ENCODE measurements around the gene HRH1. TPM values are rescaled to one million over a fixed set of nuclear protein-coding genes. Genes with fewer than 3 reads are reported as not detected.
A peak's percentile ranks its signal among the peaks of the same experiment; 100 is the strongest.

Gene HRH1
- total and polyA plus RNA-seq, 7 experiments from 2014 or later: 0.17 to 1.1 TPM; not detected in 5

DNA sequence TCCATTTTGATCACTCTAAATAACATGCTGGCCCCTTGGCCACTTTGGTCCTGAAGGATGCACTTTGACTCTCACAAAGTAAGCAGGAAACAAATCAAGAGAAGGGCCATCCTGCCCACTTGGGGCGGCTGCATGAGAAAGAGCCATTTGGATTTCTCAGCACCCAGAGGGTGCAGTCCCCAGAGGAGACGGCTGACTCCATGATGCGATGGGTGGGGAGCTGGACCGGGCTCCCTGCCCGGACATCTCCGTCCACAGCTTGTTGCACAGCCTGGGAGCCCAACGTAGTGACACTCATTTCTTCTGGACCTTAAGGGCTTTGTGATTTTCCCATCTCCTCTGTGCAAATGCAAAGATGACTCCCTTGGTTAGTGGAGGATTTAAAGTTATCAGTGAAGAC is 4.0 kb upstream of the HRH1 start:
- no peak for DNase-seq
- no peaks in the 10 kb centered on the region for H3K4me1 ChIP-seq (ENCODE audit: control insufficient read depth in 2 of 2, insufficient read depth in 2 of 2, low read length in 2 of 2)
- H3K9me3 Mint-ChIP-seq: peaks cover 0 to 4% (median 0%) of the 10 kb centered on the region in 11 donors
- peaks cover 0 to 11% (median 4%) of the 10 kb centered on the region in 7 donors for H3K4me1 Mint-ChIP-seq
- ChIA-PET POLR2A (no interaction called here), CTCF (no interaction called here)
- no peaks in the 10 kb centered on the region for H3K9me3 ChIP-seq (ENCODE audit: control insufficient read depth in 2 of 3, low read length in 3 of 3)
- H3K27ac ChIP-seq (ENCODE audit: low read depth, low read length): no peak overlapping the region
- no peak overlapping the region for H3K27ac Mint-ChIP-seq
- H3K4me3 ChIP-seq (ENCODE audit: low read length): no peak overlapping the region
- peaks cover 35 to 82% (median 45%) of the 10 kb centered on the region in 5 donors for H3K27me3 Mint-ChIP-seq
- no peaks in the 10 kb centered on the region for H3K36me3 Mint-ChIP-seq
- intact Hi-C loops (cut with micrococcal nuclease): no loop called here
- H3K4me3 Mint-ChIP-seq: no peak overlapping the region
- H3K36me3 ChIP-seq (ENCODE audit: control insufficient read depth in 2 of 3, insufficient read depth in 3 of 3, low read length in 3 of 3): no peaks in the 10 kb centered on the region
- ATAC-seq: no peak
- no peaks in the 10 kb centered on the region for H3K27me3 ChIP-seq (ENCODE audit: control insufficient read depth in 2 of 2, insufficient read depth in 2 of 2, low read length in 2 of 2)

DNA sequence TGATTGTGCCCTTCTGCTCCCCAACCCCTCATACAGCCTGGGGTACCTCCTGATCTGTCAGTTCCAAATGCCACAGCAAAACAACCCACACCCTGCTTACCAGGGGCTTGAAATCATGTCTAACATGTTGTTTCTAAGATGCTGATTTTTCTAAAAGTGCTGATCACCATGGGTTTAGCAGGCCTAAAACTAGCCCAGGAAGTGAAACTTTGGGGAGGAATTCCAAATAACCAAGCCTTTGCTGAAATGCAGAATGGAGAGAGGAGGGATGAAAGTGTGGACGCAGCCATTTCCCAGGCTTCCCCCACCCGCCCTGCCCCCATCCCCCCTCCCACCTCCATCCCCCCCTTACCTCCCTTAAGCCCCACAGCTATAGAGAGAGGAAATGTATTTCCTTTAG is 2.0 kb upstream of the HRH1 start:
- H3K9me3 Mint-ChIP-seq: peaks cover 0 to 4% (median 0%) of the 10 kb centered on the region in 11 donors
- peaks cover 0 to 14% (median 7%) of the 10 kb centered on the region in 7 donors for H3K4me1 Mint-ChIP-seq
- no peak overlapping the region for H3K27ac Mint-ChIP-seq
- H3K4me3 Mint-ChIP-seq: peak overlapping the region in 1 of 10 donors; percentile 43
- no peak for ATAC-seq
- peaks cover 52 to 84% (median 61%) of the 10 kb centered on the region in 5 donors for H3K27me3 Mint-ChIP-seq
- no peaks in the 10 kb centered on the region for H3K4me1 ChIP-seq (ENCODE audit: control insufficient read depth in 2 of 2, insufficient read depth in 2 of 2, low read length in 2 of 2)
- H3K36me3 ChIP-seq (ENCODE audit: control insufficient read depth in 2 of 3, insufficient read depth in 3 of 3, low read length in 3 of 3): no peaks in the 10 kb centered on the region
- H3K4me3 ChIP-seq (ENCODE audit: low read length): no peak overlapping the region
- H3K27me3 ChIP-seq (ENCODE audit: control insufficient read depth in 2 of 2, insufficient read depth in 2 of 2, low read length in 2 of 2): no peaks in the 10 kb centered on the region
- H3K9me3 ChIP-seq (ENCODE audit: control insufficient read depth in 2 of 3, low read length in 3 of 3): no peaks in the 10 kb centered on the region
- peaks cover 0 to 4% (median 0%) of the 10 kb centered on the region in 5 donors for H3K36me3 Mint-ChIP-seq
- POLR2A ChIA-PET: no interaction called here
- H3K27ac ChIP-seq (ENCODE audit: low read depth, low read length): no peak overlapping the region
- intact Hi-C loops (cut with micrococcal nuclease): no loop called here
- DNase-seq: no peak
- CTCF ChIA-PET: no interaction called here

DNA sequence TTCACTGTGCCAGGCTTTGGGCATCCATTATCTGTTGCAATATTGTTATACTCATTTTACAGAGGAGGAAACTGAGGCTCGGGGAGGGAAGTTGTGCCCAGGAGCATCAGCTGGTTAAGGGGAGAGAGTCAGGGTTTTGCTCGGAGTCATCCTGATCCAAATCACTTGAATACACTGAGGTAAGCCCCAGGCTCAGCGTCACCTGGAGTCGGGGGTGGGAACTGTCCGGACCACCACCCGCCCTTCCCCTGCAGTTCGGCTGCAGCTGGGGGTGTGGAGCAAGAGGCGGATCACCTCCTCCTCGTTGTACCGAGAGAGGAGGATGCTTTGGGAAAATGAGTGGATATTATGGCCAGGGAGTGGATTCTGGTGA is 646 bp downstream of the HRH1 start:
- no peak overlapping the region for H3K27ac ChIP-seq (ENCODE audit: low read depth, low read length)
- ChIA-PET POLR2A (no interaction called here), CTCF (no interaction called here)
- H3K4me3 Mint-ChIP-seq: peak overlapping the region in 5 of 10 donors; percentile 3 to 57 (median 44)
- no peak for DNase-seq
- H3K27ac Mint-ChIP-seq: no peak overlapping the region
- H3K36me3 ChIP-seq (ENCODE audit: control insufficient read depth in 2 of 3, insufficient read depth in 3 of 3, low read length in 3 of 3): no peaks in the 10 kb centered on the region
- H3K4me1 ChIP-seq (ENCODE audit: control insufficient read depth in 2 of 2, insufficient read depth in 2 of 2, low read length in 2 of 2): no peaks in the 10 kb centered on the region
- no peak overlapping the region for H3K4me3 ChIP-seq (ENCODE audit: low read length)
- intact Hi-C loops (cut with micrococcal nuclease): loop anchor here in 1 of 2 donors (1.0 kb wide), 1 partner anchor 180 kb away; no protein-coding TSS in a partner anchor
- ATAC-seq: no peak
- H3K4me1 Mint-ChIP-seq: peaks cover 0 to 14% (median 7%) of the 10 kb centered on the region in 7 donors
- no peaks in the 10 kb centered on the region for H3K9me3 ChIP-seq (ENCODE audit: control insufficient read depth in 2 of 3, low read length in 3 of 3)
- H3K27me3 Mint-ChIP-seq: peaks cover 46 to 87% (median 59%) of the 10 kb centered on the region in 5 donors
- no peaks in the 10 kb centered on the region for H3K27me3 ChIP-seq (ENCODE audit: control insufficient read depth in 2 of 2, insufficient read depth in 2 of 2, low read length in 2 of 2)
- H3K36me3 Mint-ChIP-seq: peaks cover 0 to 4% (median 0%) of the 10 kb centered on the region in 5 donors
- H3K9me3 Mint-ChIP-seq: peaks cover 0 to 2% (median 0%) of the 10 kb centered on the region in 11 donors

DNA sequence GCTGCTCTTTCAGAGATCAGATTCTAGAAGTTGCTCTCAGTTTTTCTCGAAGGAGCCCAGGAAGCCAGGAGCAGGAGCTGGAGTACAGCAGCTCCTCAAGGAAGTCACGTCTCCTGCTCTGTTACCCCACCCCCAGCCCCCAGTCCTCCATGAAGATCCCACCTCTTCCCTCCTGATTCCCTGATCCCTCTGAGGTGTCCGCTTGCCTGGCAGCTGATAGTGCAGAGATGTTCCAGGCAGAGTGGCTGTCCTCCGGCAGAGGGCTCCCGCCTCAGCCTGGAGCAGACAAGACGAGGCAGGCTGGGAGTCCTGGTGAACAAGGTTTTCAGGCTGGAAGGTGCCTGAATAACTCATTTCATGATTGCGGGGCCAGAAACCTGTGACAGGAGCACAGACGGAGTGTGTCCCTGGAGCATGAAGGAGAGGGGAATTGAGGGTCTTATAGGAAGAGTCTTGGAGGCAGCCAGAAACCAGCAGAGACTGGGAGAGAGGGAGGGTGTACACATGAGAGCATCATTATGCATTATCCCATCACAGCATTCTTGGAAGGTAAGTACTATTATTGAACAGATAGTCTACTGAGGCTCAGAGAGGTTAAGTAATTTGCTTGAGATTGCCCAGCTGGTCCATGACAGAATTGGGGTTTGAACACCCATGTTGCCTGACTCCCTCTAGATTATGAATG is 1.2 kb downstream of the HRH1 start:
- peak overlapping the region in 3 of 10 donors; percentile 1 to 57 (median 42) for H3K4me3 Mint-ChIP-seq
- peaks cover 0 to 4% (median 0%) of the 10 kb centered on the region in 5 donors for H3K36me3 Mint-ChIP-seq
- ChIA-PET CTCF (no interaction called here), POLR2A (no interaction called here)
- Histone ChIP-seq H3K27ac (ENCODE audit: low read depth, low read length) (no peak overlapping the region), H3K4me1 (ENCODE audit: control insufficient read depth in 2 of 2, insufficient read depth in 2 of 2, low read length in 2 of 2) (no peaks in the 10 kb centered on the region), H3K36me3 (ENCODE audit: control insufficient read depth in 2 of 3, insufficient read depth in 3 of 3, low read length in 3 of 3) (no peaks in the 10 kb centered on the region), H3K27me3 (ENCODE audit: control insufficient read depth in 2 of 2, insufficient read depth in 2 of 2, low read length in 2 of 2) (no peaks in the 10 kb centered on the region), H3K9me3 (ENCODE audit: control insufficient read depth in 2 of 3, low read length in 3 of 3) (no peaks in the 10 kb centered on the region), H3K4me3 (ENCODE audit: low read length) (no peak overlapping the region)
- H3K4me1 Mint-ChIP-seq: peaks cover 0 to 18% (median 7%) of the 10 kb centered on the region in 7 donors
- H3K27me3 Mint-ChIP-seq: peaks cover 46 to 89% (median 63%) of the 10 kb centered on the region in 5 donors
- no peak for ATAC-seq
- no peak for DNase-seq
- intact Hi-C loops (cut with micrococcal nuclease): loop anchor here in 1 of 2 donors (1.0 kb wide), 1 partner anchor 180 kb away; no protein-coding TSS in a partner anchor
- peaks cover 0 to 2% (median 0%) of the 10 kb centered on the region in 11 donors for H3K9me3 Mint-ChIP-seq
- no peak overlapping the region for H3K27ac Mint-ChIP-seq

DNA sequence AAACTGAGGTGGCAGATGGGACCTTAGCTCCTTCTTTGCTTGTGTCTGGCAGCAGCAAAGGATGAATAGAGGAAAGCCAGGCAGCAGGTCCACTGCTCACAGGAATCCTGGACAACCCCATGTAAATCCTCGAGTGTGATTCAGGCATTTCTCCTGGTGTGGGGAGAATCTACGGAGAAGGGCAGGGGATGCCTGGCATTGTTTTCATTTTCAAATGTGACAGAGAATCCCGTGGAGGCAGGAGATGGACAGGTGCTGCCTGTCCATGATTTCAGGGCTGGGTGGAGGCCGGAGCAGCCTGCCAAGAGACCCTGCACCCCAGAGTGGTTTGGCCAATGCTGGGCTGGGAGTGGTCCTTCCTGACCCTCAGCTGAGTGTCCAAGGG is 1.7 kb downstream of the HRH1 start:
- no peak for DNase-seq
- H3K27ac ChIP-seq (ENCODE audit: low read depth, low read length): no peak overlapping the region
- ATAC-seq: no peak
- intact Hi-C loops (cut with micrococcal nuclease): no loop called here
- Mint-ChIP-seq H3K27me3 (peaks cover 50 to 88% (median 64%) of the 10 kb centered on the region in 5 donors), H3K4me1 (peaks cover 0 to 19% (median 7%) of the 10 kb centered on the region in 7 donors), H3K27ac (no peak overlapping the region), H3K4me3 (no peak overlapping the region), H3K9me3 (peaks cover 0 to 2% (median 0%) of the 10 kb centered on the region in 11 donors), H3K36me3 (peaks cover 0 to 4% (median 0%) of the 10 kb centered on the region in 5 donors)
- CTCF ChIA-PET: no interaction called here
- H3K27me3 ChIP-seq (ENCODE audit: control insufficient read depth in 2 of 2, insufficient read depth in 2 of 2, low read length in 2 of 2): no peaks in the 10 kb centered on the region
- H3K4me1 ChIP-seq (ENCODE audit: control insufficient read depth in 2 of 2, insufficient read depth in 2 of 2, low read length in 2 of 2): no peaks in the 10 kb centered on the region
- no peak overlapping the region for H3K4me3 ChIP-seq (ENCODE audit: low read length)
- H3K9me3 ChIP-seq (ENCODE audit: control insufficient read depth in 2 of 3, low read length in 3 of 3): no peaks in the 10 kb centered on the region
- POLR2A ChIA-PET: no interaction called here
- no peaks in the 10 kb centered on the region for H3K36me3 ChIP-seq (ENCODE audit: control insufficient read depth in 2 of 3, insufficient read depth in 3 of 3, low read length in 3 of 3)

DNA sequence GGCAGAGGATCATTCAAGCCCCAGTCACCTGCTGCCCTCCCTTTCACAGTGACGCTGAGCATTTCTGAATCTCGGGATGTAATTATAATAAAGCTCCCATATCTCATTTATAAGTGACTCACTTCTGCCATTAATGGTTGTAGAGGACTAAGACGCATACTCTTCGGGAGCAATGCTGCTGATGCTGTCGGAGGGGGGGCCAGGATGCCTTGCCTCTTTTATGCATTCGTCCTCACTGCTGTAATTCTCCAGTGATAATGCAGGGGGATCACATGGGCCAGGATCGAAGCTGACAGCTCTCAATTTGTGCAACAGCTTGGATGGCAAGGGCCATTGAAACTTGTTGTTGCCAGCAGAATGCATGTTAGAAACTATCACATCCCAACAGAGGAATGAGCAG is 3.1 kb downstream of the HRH1 start:
- ChIA-PET CTCF (no interaction called here), POLR2A (no interaction called here)
- Mint-ChIP-seq H3K9me3 (peaks cover 0 to 2% (median 0%) of the 10 kb centered on the region in 11 donors), H3K4me1 (peaks cover 0 to 19% (median 7%) of the 10 kb centered on the region in 7 donors), H3K27me3 (peaks cover 49 to 74% (median 56%) of the 10 kb centered on the region in 5 donors), H3K27ac (no peak overlapping the region), H3K4me3 (no peak overlapping the region), H3K36me3 (peaks cover 0 to 4% (median 0%) of the 10 kb centered on the region in 5 donors)
- H3K9me3 ChIP-seq (ENCODE audit: control insufficient read depth in 2 of 3, low read length in 3 of 3): no peaks in the 10 kb centered on the region
- H3K4me3 ChIP-seq (ENCODE audit: low read length): no peak overlapping the region
- intact Hi-C loops (cut with micrococcal nuclease): no loop called here
- DNase-seq (no peak), ATAC-seq (no peak)
- H3K27me3 ChIP-seq (ENCODE audit: control insufficient read depth in 2 of 2, insufficient read depth in 2 of 2, low read length in 2 of 2): no peaks in the 10 kb centered on the region
- no peaks in the 10 kb centered on the region for H3K36me3 ChIP-seq (ENCODE audit: control insufficient read depth in 2 of 3, insufficient read depth in 3 of 3, low read length in 3 of 3)
- H3K4me1 ChIP-seq (ENCODE audit: control insufficient read depth in 2 of 2, insufficient read depth in 2 of 2, low read length in 2 of 2): no peaks in the 10 kb centered on the region
- no peak overlapping the region for H3K27ac ChIP-seq (ENCODE audit: low read depth, low read length)

DNA sequence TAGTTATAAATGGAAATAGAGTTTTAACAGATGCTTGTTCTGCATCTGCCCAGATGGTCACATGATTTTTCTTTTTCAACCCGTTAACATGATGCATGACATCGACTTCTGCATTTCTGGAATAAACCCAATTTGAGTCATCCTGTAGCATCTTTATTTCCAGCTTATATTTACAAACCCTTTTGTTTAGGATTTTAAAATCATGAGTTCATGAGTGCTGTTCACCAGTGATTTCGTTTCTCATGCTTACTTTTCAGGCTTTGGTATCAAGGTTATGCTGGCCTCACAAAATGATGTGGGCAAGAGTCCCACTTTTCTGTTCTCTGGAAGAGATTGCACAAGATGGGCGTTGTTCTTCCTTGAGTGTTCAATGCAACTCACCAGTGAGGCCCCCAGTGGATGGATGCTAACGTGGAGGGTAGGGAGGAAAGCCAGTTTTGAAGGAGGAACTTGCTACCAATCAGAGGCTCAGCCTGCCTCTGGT is 5.2 kb downstream of the HRH1 start:
- DNase-seq: no peak
- no peak overlapping the region for H3K4me3 Mint-ChIP-seq
- ATAC-seq: peak; percentile 58
- intact Hi-C loops (cut with micrococcal nuclease): no loop called here
- no peaks in the 10 kb centered on the region for H3K9me3 ChIP-seq (ENCODE audit: control insufficient read depth in 2 of 3, low read length in 3 of 3)
- H3K36me3 ChIP-seq (ENCODE audit: control insufficient read depth in 2 of 3, insufficient read depth in 3 of 3, low read length in 3 of 3): no peaks in the 10 kb centered on the region
- H3K4me3 ChIP-seq (ENCODE audit: low read length): no peak overlapping the region
- no peaks in the 10 kb centered on the region for H3K4me1 ChIP-seq (ENCODE audit: control insufficient read depth in 2 of 2, insufficient read depth in 2 of 2, low read length in 2 of 2)
- peaks cover 0 to 3% (median 0%) of the 10 kb centered on the region in 11 donors for H3K9me3 Mint-ChIP-seq
- H3K27me3 Mint-ChIP-seq: peaks cover 45 to 66% (median 61%) of the 10 kb centered on the region in 5 donors
- H3K27ac ChIP-seq (ENCODE audit: low read depth, low read length): no peak overlapping the region
- POLR2A ChIA-PET: no interaction called here
- peaks cover 0 to 4% (median 0%) of the 10 kb centered on the region in 5 donors for H3K36me3 Mint-ChIP-seq
- H3K4me1 Mint-ChIP-seq: peaks cover 0 to 18% (median 4%) of the 10 kb centered on the region in 7 donors
- no peak overlapping the region for H3K27ac Mint-ChIP-seq
- CTCF ChIA-PET: no interaction called here
- H3K27me3 ChIP-seq (ENCODE audit: control insufficient read depth in 2 of 2, insufficient read depth in 2 of 2, low read length in 2 of 2): no peaks in the 10 kb centered on the region
